Adrenal gland (tissue), 5 donors: Measurements from ENCODE around the gene IDH3G.

Experiments used
- POLR2A ChIP-seq, 2 donors: fragments of 450-650 bp; IDR thresholded peaks; one replicate each; pipeline ENCODE4 v1.6.1; 2017; ENCODE audit warnings: antibody characterized with exemption in 2 of 2, mild to moderate bottlenecking in 2 of 2, moderate library complexity in 1 of 2
- TF ChIP-seq, protein P1 (sequence below), 6 experiments: fragments of 450-650 bp in 4 of 6; fragments of 200-600 bp in 2 of 6; sonication (generic) in 1 of 6; IDR thresholded peaks; 1 replicate in 5 of 6; 2 replicates in 1 of 6; pipeline versions ENCODE4 v1.5.1 to v1.8.0; 2016 to 2021; ENCODE audit warnings: antibody characterized with exemption in 6 of 6, mild to moderate bottlenecking in 2 of 6, moderate library complexity in 1 of 6
- donor health status: DM: no; HTN: no; CAD: no.

DNA sequence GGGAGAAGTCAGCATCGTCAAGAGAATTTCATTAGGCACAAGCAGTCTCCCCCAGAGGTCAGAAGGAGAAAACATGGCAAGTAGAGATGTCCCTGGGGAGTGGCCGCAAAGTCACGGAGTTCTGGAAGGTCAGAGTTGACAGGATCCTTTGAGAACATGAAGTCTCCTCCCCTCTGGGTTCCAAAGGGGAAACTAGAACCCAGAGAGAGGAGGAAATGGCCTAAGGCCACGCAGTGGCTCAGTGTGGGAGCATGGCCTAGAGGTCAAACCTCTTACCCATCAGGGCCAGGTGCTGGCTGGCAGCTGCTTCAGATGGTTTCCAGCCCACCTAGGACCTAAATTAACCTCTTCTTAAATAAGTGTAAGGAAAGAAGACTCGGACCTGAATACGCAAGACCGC, 884 bp downstream of the IDH3G start:
- TF ChIP-seq, protein P1, sequence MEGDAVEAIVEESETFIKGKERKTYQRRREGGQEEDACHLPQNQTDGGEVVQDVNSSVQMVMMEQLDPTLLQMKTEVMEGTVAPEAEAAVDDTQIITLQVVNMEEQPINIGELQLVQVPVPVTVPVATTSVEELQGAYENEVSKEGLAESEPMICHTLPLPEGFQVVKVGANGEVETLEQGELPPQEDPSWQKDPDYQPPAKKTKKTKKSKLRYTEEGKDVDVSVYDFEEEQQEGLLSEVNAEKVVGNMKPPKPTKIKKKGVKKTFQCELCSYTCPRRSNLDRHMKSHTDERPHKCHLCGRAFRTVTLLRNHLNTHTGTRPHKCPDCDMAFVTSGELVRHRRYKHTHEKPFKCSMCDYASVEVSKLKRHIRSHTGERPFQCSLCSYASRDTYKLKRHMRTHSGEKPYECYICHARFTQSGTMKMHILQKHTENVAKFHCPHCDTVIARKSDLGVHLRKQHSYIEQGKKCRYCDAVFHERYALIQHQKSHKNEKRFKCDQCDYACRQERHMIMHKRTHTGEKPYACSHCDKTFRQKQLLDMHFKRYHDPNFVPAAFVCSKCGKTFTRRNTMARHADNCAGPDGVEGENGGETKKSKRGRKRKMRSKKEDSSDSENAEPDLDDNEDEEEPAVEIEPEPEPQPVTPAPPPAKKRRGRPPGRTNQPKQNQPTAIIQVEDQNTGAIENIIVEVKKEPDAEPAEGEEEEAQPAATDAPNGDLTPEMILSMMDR (IDR thresholded peaks at IDR 0.05) = no peak
- peak in 1 of 2 donors; percentile 11 for TF ChIP-seq POLR2A (IDR thresholded peaks at IDR 0.05)
